ENCODE results near the gene FBXL16.

DNA sequence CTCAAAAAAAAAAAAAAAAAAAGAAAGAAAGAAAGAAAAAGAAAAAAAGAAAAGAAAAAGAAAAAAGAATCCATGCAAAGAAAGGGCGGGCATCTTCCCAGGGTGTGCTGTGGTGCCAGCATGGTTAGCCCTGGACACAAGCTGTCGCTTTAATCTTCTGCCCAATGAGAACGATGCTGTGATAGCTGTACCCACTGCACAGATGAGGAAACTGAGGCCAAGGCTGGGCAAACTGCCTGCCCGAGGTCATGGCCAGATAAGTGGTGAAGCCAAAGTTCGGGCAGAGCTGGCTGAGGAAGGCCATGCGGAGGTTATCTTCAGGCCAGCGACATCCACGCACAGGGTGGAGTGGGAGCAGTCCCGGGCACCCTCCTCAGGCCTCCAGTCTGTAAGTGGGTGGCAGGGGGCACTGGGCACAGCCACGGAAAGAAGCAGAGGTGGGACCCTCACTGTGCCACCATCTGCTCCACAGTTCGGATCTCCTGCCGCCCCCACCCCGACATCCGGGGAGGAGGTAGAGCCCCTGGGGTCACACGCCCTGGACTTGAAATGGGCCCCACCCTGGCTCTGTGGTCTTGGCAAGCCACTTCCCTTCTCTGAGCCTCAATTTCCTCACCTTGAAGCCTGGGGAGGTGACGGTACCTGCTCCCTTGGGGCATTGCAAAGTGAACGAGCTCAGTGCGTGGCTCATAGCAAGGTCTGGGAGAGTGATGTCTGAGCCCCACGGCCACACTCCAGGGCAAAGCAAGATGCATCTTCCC, 6.5 kb downstream of the FBXL16 start:
- TF ChIP-seq, protein P1, sequence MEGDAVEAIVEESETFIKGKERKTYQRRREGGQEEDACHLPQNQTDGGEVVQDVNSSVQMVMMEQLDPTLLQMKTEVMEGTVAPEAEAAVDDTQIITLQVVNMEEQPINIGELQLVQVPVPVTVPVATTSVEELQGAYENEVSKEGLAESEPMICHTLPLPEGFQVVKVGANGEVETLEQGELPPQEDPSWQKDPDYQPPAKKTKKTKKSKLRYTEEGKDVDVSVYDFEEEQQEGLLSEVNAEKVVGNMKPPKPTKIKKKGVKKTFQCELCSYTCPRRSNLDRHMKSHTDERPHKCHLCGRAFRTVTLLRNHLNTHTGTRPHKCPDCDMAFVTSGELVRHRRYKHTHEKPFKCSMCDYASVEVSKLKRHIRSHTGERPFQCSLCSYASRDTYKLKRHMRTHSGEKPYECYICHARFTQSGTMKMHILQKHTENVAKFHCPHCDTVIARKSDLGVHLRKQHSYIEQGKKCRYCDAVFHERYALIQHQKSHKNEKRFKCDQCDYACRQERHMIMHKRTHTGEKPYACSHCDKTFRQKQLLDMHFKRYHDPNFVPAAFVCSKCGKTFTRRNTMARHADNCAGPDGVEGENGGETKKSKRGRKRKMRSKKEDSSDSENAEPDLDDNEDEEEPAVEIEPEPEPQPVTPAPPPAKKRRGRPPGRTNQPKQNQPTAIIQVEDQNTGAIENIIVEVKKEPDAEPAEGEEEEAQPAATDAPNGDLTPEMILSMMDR (IDR thresholded peaks at IDR 0.05): no peak
- TF ChIP-seq POLR2AphosphoS5 (IDR thresholded peaks at IDR 0.05): no peak

All from breast epithelium (tissue), 3 donors.